Astrocyte of the spinal cord (primary cell): ENCODE data around the gene CCN6.

Source experiments
- DNase-seq: peaks from one replicate; pipeline ENCODE4 v3.0.0; 2011; ENCODE audit warnings: low read depth, low spot score
- H3K4me3 ChIP-seq: 2 replicates; pipeline ENCODE4 v1.5.1; 2011; ENCODE audit warnings: low read depth, mild to moderate bottlenecking, low read length, moderate library complexity
- CTCF ChIP-seq: IDR thresholded peaks from 2 replicates; pipeline ENCODE4 v1.5.1; 2012; ENCODE audit warnings: low read depth, mild to moderate bottlenecking, low read length, inconsistent platforms
- in situ Hi-C: cut with HindIII; loops from 2 replicates; pipeline ENCODE4 v1.10.0; 2017; ENCODE audit warnings: low sequenced_read_pairs

CCN6 gene

GRCh38 chr6:112017760-112018537 is 36.0 kb upstream of the CCN6 start:
- DNase-seq, result no peak
- in situ Hi-C loops, result no loop called here
- no peak for TF ChIP-seq CTCF
- no peak overlapping the region for H3K4me3 ChIP-seq

GRCh38 chr6:112018619-112019416 is 35.1 kb upstream of the CCN6 start:
- no peak for TF ChIP-seq CTCF
- in situ Hi-C loops, result no loop called here
- no peak overlapping the region for H3K4me3 ChIP-seq
- no peak for DNase-seq

DNA sequence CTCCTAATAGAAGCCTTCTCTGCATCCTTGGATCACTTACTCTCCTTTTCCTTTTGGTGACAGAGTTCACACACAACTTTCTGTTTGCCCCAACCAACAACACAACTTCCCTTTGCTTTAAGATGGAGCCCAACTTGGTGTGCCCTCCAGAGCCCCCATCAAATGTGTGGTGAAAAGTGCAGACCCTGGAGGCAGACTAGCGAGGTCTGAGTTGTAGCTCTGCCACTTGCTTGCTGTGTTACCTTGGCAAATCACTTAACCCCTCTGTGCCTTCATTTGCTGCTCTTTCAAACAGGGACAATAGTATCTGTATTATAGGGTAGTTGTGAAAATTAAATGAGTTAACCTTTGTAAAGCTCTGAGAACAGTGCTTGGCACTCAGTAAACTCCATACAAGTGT is 34.3 kb upstream of the CCN6 start:
- in situ Hi-C loops, result no loop called here
- TF ChIP-seq CTCF, result no peak
- DNase-seq, result no peak
- H3K4me3 ChIP-seq, result no peak overlapping the region

GRCh38 chr6:112021691-112022310 is 32.1 kb upstream of the CCN6 start:
- H3K4me3 ChIP-seq, result no peak overlapping the region
- TF ChIP-seq CTCF, result no peak
- in situ Hi-C loops, result no loop called here
- no peak for DNase-seq

GRCh38 chr6:112022749-112023148 is 31.2 kb upstream of the CCN6 start:
- no peak overlapping the region for H3K4me3 ChIP-seq
- in situ Hi-C loops, result no loop called here
- DNase-seq, result no peak
- no peak for TF ChIP-seq CTCF

GRCh38 chr6:112024464-112024863 is 29.4 kb upstream of the CCN6 start:
- in situ Hi-C loops, result no loop called here
- no peak for TF ChIP-seq CTCF

More at GRCh38 chr6:112024464-112024863, 29.4 kb upstream of the CCN6 start:
- no peak for DNase-seq
- H3K4me3 ChIP-seq, result no peak overlapping the region
